ENCODE measurements around the gene TDRD9.

TDRD9 gene

GRCh38 chr14:103930051-103930604 is 1.9 kb downstream of the TDRD9 start:
- DNase-seq = no peak

- DNase-seq = no peak
Measured at GRCh38 chr14:103931422-103931821, 3.2 kb downstream of the TDRD9 start.

DNA sequence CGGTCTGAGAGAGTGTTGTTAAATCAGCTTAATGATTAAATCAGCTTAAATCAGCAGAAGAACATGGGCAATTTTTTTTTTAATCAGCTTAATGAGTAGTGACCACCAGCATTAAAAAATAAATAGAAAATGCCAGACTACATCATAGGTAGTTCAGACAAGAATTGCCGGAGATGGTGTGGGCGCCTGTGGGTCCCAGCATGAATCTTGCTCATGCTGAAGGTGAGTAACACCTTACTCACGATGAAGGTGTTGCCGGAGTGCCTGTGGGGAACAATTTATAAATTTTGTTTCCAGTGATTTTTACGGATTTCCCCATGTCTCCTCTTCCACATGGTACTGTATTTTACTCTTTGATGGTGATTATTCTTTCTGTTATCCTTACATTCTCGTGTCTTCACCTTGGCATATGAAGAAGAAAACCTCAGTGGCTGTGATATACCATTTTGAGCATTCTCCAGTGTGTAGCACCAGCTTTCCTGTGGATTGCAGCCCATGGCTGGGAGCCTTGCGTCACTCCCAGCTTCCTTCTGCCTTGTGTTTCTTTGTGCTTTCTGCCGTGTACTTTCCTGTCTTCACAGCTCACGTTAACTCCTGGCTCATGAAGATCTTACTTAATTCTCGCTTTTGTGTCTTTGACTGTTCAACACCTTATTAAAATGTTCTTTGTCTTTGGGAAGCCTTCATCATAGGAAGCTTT is 4.7 kb downstream of the TDRD9 start:
- no peak for DNase-seq

- DNase-seq = no peak
Measured at GRCh38 chr14:103935102-103935501, 6.8 kb downstream of the TDRD9 start.

GRCh38 chr14:103941462-103941861 is 13.2 kb downstream of the TDRD9 start:
- DNase-seq = no peak

DNA sequence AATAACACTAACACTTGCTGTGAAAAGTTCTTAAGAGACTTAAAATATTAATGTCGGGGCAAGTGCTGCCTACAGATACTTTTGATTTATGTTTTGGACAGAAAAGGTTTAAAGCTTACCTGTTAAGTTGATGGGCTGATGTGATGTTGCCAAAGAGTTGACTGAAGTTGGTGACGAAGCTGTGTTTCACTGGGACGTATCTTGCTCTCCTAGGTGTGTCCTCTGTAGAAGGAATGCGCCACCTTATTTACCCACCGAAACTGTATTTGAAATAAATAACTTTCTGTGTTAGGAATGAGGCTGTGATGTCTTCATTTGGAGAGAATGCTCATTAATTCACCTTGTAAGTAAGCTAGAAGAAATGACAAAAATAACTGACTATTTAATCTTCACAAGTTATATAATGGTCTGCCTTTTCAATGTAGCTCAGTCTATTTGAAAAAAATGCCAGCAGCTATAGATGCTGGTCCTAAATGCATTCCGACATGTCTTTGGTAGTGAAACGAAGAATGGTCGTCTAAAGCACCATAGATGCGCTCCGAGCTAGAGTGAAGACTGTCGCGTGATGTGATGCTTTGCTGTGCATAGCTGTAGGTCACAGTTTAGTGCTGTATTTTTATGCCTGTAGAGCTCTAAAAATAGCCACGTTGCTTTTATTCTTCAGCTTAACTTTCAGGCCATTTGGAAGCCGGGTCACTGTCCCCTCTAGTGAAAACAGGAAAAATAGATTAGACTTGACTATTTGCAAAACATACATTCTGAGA is 13.9 kb downstream of the TDRD9 start, which contains the start of gene RD3L:
Gene RD3L, minus strand, starts transcription at position 557 of the 764 bp plus-strand sequence. CDS start 834 bp downstream, outside the sequence.
- no peak for DNase-seq

GRCh38 chr14:103943673-103944072 is 15.4 kb downstream of the TDRD9 start:
- no peak for DNase-seq

- DNase-seq = no peak
Measured at GRCh38 chr14:103946975-103947374, 18.7 kb downstream of the TDRD9 start.

DNA sequence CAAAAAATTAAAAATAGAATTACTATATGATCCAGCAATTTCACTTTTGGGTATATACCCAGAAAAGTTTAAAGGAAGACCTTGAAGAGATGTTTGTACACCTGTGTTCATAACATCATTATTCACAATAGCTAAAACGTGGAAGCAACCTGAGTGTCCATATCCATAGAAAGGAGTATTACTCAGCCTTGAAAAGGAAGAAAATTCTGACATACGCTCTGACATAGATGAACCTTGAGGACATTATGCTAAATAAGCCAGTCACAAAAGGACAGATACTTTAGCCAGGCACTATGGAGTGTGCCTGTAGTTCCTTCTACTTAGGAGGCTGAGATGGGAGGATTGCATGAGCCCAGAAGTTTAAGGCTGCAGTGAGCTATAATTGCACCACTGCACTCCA is 20.2 kb downstream of the TDRD9 start:
- no peak for DNase-seq

GRCh38 chr14:103949131-103949790 is 21.0 kb downstream of the TDRD9 start:
- DNase-seq = no peak

- no peak for DNase-seq
Measured at GRCh38 chr14:103960457-103961055, 32.3 kb downstream of the TDRD9 start.

DNA sequence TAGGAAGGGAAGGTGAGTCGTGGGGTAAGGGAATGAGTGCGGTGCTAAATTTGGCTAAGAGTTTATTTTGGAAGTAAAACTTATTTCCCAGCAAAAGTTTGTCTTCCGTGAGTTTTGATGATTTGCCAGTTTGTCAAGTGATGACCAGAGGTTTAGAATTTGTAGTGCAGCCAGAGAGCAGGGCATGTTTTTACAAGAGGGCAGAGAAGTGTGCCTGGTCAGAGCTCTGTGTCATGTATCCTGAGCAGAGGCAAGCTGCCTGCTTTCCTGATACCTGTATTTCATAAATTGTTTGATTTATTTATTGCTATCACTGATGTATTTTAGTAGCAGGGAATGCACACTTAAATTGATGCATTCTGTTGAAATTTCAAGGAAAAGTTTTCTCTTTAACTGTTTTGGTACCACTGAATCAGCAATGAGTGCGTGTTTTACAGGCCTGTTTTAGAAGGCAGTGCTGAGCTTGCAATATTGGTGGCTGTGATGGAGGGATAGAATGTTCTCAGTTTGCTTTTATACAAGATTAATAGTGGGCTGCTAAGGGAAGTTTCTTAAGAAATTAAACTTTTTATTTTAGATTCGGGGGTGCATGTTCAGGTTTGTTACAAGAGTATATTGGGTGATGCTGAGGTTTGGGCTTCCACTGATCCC is 33.8 kb downstream of the TDRD9 start:
- no peak for DNase-seq

- no peak for DNase-seq
Measured at GRCh38 chr14:103966631-103967030, 38.4 kb downstream of the TDRD9 start.

- no peak for DNase-seq
Measured at GRCh38 chr14:103969961-103970360, 41.7 kb downstream of the TDRD9 start.

DNA sequence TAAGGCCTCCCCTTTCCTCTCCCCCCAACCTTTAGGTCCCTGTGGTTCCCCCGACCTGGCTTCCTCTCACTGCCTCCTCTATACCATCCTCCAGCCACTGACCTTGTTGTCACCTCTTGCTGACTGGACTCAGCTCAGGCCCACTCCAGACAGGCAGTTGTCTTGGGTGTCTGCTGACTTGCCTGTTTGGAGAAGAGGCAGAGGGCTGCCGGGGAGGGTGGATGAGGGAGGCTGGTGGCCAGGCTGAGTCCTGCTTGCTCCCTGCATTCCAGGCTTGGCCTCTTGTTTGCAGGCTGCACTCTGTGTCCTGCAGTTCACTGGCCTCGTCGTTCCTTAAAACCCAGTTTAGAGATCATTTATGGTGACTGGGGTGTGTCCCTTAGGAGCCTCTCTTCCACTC is 45.1 kb downstream of the TDRD9 start:
- no peak for DNase-seq

- no peak for DNase-seq
Measured at GRCh38 chr14:103974575-103974974, 46.3 kb downstream of the TDRD9 start.

GRCh38 chr14:103980623-103981238 is 52.5 kb downstream of the TDRD9 start:
- DNase-seq = peak; percentile 17

- no peak for DNase-seq
Measured at GRCh38 chr14:103984196-103984595, 55.9 kb downstream of the TDRD9 start.

DNA sequence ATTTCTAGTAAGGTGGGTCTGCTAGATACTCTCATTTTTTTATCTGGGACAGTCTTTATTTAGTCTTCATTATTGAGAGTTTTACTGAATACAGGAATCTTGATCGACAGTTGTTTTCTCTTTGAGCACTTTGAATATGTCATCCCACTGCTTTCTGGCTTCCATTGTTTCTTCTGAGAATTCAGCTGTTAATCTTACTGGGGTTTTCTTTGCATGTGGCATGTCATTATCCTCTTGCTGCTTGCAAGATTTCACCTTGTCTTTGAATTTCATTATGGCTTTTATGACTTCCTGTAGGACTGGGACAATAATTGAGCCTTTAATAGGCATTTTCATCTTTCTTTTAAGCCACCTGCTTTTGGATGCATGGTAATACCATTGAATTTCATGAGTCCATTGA is 60.8 kb downstream of the TDRD9 start:
- DNase-seq = no peak

DNA sequence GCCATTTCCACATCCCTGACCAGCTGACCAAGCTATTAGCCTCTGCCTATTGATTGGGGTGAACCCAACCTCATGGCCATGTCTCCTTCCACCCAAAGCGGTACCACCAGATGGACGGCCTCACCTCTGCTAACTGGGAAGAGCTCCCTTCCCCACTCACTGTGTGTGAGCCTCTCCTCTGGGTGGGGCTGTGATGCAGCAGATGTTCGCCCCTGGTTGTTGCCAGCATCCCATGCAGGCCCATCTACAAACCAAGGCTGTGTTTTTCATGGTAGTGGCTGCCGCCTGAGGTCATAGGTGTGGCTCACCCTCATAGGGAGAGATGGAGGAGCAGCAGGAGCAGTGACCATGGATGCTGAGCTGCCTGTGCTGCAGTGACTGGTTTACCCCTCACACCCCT is 61.7 kb downstream of the TDRD9 start:
- no peak for DNase-seq

DNA sequence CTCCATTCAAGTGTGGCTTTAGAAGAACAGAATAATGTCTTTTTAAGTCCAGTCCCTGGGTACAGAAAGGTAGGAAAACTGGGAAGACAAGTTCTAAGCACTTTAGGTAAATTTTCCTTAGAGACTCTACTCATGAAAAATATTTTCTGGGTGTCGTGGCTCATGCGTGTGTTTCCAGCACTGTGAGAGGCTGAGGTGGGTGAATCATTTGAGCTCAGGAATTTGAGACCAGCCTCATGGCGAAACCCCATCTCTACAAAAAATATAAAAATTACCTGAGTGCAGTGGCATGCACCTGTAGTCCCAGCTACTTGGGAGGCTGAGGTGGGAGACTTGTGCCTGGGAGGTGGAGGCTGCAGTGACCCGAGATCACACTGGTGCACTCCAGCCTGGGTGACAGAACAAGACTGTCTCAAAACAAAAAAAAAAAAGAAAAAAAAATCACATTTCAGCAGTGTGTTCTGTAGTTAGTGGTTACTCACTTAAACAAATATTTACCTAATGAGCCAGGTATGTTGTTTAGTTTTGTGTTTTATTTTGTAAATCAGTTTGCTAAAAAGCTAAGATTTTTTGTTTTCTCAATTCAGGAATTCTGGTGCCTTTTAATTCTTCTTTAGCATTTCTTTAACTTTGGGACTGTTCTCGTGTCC is 66.4 kb downstream of the TDRD9 start:
- no peak for DNase-seq

DNA sequence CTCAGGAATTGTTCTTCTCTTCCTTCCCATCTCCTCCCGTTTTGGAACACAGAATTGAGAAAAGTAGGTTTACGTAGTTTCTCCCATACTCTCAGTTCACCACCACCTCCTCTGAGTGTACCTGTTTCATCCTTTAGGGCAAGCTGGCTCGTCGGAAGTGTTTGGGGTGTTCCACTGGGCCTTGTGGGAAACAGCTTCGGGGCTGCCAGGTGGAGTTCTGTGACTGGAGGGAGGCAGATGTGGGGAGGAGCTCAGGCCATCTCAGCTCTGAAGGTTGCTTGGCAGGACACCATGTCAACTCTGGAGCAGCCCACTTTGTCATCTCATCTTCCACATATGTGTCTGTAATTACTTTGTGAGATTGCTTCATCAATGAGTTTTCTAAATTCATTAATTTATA is 67.6 kb downstream of the TDRD9 start:
- no peak for DNase-seq

All from T1000 (cell line).